Loucy (cell line): ENCODE data around the gene IGF1R.

Experiments used
- H2AFZ ChIP-seq: fragments of 200-600 bp; sonication (generic); 2 replicates; pipeline ENCODE4 v1.6.0; 2016; ENCODE audit warnings: antibody characterized with exemption, mild to moderate bottlenecking, low read length, moderate library complexity
- H3F3A ChIP-seq: fragments of 200-600 bp; 2 replicates; pipeline ENCODE4 v1.6.0; 2016; ENCODE audit warnings: antibody characterized with exemption, low read depth, mild to moderate bottlenecking
- H3K27me3 ChIP-seq: fragments of 200-600 bp; sonication (generic); 2 replicates; pipeline ENCODE4 v1.6.1; 2014; ENCODE audit warnings: low read length, mild to moderate bottlenecking; ENCODE audit not compliant: insufficient read depth, poor library complexity, severe bottlenecking
- H3K36me3 ChIP-seq: fragments of 200-600 bp; sonication (generic); 2 replicates; pipeline ENCODE4 v1.6.1; 2016; ENCODE audit warnings: low read length; ENCODE audit not compliant: insufficient read depth
- H3K4me1 ChIP-seq: fragments of 200-600 bp; sonication (generic); 2 replicates; pipeline ENCODE4 v1.5.1; 2014; ENCODE audit warnings: low read length, mild to moderate bottlenecking; ENCODE audit not compliant: insufficient read depth, poor library complexity, severe bottlenecking
- H3K4me2 ChIP-seq: fragments of 200-600 bp; sonication (generic); 2 replicates; pipeline ENCODE4 v1.6.0; 2014; ENCODE audit warnings: antibody characterized with exemption, low read length, low read depth, mild to moderate bottlenecking; ENCODE audit not compliant: poor library complexity, severe bottlenecking
- H3K4me3 ChIP-seq: fragments of 200-600 bp; sonication (generic); 2 replicates; pipeline ENCODE4 v1.5.1; 2014; ENCODE audit warnings: low read length, mild to moderate bottlenecking, mixed read lengths; ENCODE audit not compliant: poor library complexity, severe bottlenecking
- H3K79me2 ChIP-seq: fragments of 200-600 bp; sonication (generic); 2 replicates; pipeline ENCODE4 v1.6.1; 2014; ENCODE audit warnings: low read length; ENCODE audit not compliant: insufficient read depth
- H3K9ac ChIP-seq: fragments of 200-600 bp; sonication (generic); 2 replicates; pipeline ENCODE4 v1.6.0; 2014; ENCODE audit warnings: mild to moderate bottlenecking, low read depth, low read length, moderate library complexity; ENCODE audit not compliant: poor library complexity, severe bottlenecking
- H3K9me2 ChIP-seq: fragments of 200-600 bp; sonication (generic); replicated peaks from 2 replicates; pipeline ENCODE4 v1.6.1; 2016; ENCODE audit warnings: low read depth, low read length, mixed read lengths
- H3K9me3 ChIP-seq: fragments of 200-600 bp; sonication (generic); 2 replicates; pipeline ENCODE4 v1.6.1; 2014; ENCODE audit warnings: mild to moderate bottlenecking, antibody characterized with exemption, low read length, low read depth; ENCODE audit not compliant: insufficient read depth
- H4K20me1 ChIP-seq: fragments of 200-600 bp; sonication (generic); 2 replicates; pipeline ENCODE4 v1.6.0; 2014; ENCODE audit warnings: antibody characterized with exemption, low read length, mild to moderate bottlenecking; ENCODE audit not compliant: insufficient read depth, poor library complexity, severe bottlenecking
- EZH2phosphoT487 ChIP-seq: fragments of 200-600 bp; IDR thresholded peaks from 2 replicates; pipeline ENCODE4 v1.6.1; 2018; ENCODE audit warnings: antibody characterized with exemption, mild to moderate bottlenecking, moderate library complexity, borderline replicate concordance
- TF ChIP-seq, protein P1 (sequence below): fragments of 200-600 bp; sonication (generic); conservative IDR thresholded peaks from 2 replicates; pipeline ENCODE4 v1.5.1; 2014; ENCODE audit warnings: mild to moderate bottlenecking, antibody characterized with exemption, low read length

Gene IGF1R

DNA sequence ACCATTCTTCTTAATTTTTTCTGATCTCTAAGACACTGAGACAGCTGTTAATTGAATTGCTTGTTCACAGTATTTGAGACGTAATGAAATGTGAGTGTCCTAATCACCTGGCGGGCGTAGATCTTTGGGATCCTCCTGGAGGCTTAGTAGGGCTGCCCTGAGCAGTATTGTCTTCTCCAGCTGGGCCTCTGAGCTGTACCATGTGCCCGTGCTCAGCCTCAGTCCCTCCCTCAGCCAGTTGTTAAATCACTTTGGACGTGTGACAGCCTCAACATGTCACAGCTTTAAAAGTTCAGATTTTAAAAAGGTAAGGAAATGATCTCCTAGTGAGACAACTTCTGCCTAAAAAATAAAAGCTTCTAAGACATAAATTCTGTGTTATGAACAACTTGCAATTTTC is 35.5 kb downstream of the IGF1R start:
- Histone ChIP-seq H3K4me3 (no peak overlapping the region), H3K79me2 (peaks cover 94% of the 10 kb centered on the region), H3K4me1 (peaks cover 27% of the 10 kb centered on the region)

GRCh38 chr15:98684436-98684835 is 36.1 kb downstream of the IGF1R start:
- no peak overlapping the region for H2AFZ ChIP-seq
- no peaks in the 10 kb centered on the region for H3K9me3 ChIP-seq
- TF ChIP-seq, protein P1, sequence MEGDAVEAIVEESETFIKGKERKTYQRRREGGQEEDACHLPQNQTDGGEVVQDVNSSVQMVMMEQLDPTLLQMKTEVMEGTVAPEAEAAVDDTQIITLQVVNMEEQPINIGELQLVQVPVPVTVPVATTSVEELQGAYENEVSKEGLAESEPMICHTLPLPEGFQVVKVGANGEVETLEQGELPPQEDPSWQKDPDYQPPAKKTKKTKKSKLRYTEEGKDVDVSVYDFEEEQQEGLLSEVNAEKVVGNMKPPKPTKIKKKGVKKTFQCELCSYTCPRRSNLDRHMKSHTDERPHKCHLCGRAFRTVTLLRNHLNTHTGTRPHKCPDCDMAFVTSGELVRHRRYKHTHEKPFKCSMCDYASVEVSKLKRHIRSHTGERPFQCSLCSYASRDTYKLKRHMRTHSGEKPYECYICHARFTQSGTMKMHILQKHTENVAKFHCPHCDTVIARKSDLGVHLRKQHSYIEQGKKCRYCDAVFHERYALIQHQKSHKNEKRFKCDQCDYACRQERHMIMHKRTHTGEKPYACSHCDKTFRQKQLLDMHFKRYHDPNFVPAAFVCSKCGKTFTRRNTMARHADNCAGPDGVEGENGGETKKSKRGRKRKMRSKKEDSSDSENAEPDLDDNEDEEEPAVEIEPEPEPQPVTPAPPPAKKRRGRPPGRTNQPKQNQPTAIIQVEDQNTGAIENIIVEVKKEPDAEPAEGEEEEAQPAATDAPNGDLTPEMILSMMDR = no peak
- TF ChIP-seq EZH2phosphoT487 = no peak
- no peaks in the 10 kb centered on the region for H3K36me3 ChIP-seq
- H3K79me2 ChIP-seq = peaks cover 94% of the 10 kb centered on the region
- H3K4me2 ChIP-seq = peak overlapping the region; percentile 26
- peaks cover 27% of the 10 kb centered on the region for H3K4me1 ChIP-seq
- no peaks in the 10 kb centered on the region for H3F3A ChIP-seq
- H3K27me3 ChIP-seq = no peaks in the 10 kb centered on the region
- H3K9ac ChIP-seq = no peak overlapping the region
- H3K9me2 ChIP-seq = no peaks in the 10 kb centered on the region
- peaks cover 13% of the 10 kb centered on the region for H4K20me1 ChIP-seq
- no peak overlapping the region for H3K4me3 ChIP-seq

More for the DNA sequence above, 35.5 kb downstream of the IGF1R start:
- H3K27me3 ChIP-seq = no peaks in the 10 kb centered on the region
- no peaks in the 10 kb centered on the region for H3K36me3 ChIP-seq
- no peaks in the 10 kb centered on the region for H3F3A ChIP-seq
- peak overlapping the region; percentile 26 for H3K4me2 ChIP-seq
- H4K20me1 ChIP-seq = peaks cover 12% of the 10 kb centered on the region
- no peaks in the 10 kb centered on the region for H3K9me2 ChIP-seq
- TF ChIP-seq EZH2phosphoT487 = no peak
- TF ChIP-seq, protein P1 = no peak
- no peak overlapping the region for H2AFZ ChIP-seq
- no peaks in the 10 kb centered on the region for H3K9me3 ChIP-seq
- H3K9ac ChIP-seq = peak overlapping the region; percentile 17

DNA sequence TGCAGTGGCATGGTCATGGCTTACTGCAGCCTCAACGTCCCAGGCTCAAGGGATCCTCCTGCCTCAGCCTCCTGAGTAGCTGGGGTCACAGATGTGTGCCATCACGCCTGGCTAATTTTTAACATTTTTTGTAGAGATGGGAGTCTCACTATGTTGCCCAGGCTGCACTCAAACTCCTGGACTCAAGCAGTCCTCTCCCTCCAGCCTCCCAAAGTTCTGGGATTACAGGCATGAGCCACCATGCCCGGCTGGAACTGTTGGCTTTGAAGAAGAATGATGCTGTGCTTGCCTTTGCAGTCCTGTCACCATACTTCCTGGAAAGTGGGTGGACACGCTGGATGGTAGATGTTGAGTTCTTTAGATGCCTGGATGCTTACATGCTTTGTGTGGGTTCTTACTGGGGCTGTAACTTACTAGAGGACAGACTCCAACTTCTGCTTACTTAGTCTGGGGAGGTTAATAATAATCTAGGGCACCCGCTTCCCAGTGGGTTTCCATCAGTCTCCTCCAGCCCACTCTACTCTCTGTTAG is 36.7 kb downstream of the IGF1R start:
- H3K9ac ChIP-seq = no peak overlapping the region
- peaks cover 96% of the 10 kb centered on the region for H3K79me2 ChIP-seq
- H3K9me2 ChIP-seq = no peaks in the 10 kb centered on the region
- no peaks in the 10 kb centered on the region for H3K27me3 ChIP-seq
- H3K4me3 ChIP-seq = no peak overlapping the region
- peaks cover 32% of the 10 kb centered on the region for H3K4me1 ChIP-seq
- no peak overlapping the region for H2AFZ ChIP-seq
- no peaks in the 10 kb centered on the region for H3K36me3 ChIP-seq
- H3K4me2 ChIP-seq = no peak overlapping the region
- H3F3A ChIP-seq = no peaks in the 10 kb centered on the region
- H4K20me1 ChIP-seq = peaks cover 17% of the 10 kb centered on the region
- H3K9me3 ChIP-seq = no peaks in the 10 kb centered on the region
- TF ChIP-seq, protein P1 = no peak
- TF ChIP-seq EZH2phosphoT487 = no peak
